Stimulated activated CD8-positive, alpha-beta memory T cell treated with anti-CD3 and anti-CD28 coated beads, Interleukin-2, amount 100 ng/mL, for 1 hour (primary cell): Measurements from ENCODE around the gene EGF.
"Not testable (repeated sequence)": the region's sequence is repeated elsewhere in the genome, so short reads cannot be mapped to it uniquely, and the experiment has no call there.

ENCODE experiments used
- DNase-seq, 2 donors: peaks; one replicate each; pipeline ENCODE4 v3.0.0-alpha.2; 2020; ENCODE audit warnings: low read depth in 2 of 2

Gene EGF

DNA sequence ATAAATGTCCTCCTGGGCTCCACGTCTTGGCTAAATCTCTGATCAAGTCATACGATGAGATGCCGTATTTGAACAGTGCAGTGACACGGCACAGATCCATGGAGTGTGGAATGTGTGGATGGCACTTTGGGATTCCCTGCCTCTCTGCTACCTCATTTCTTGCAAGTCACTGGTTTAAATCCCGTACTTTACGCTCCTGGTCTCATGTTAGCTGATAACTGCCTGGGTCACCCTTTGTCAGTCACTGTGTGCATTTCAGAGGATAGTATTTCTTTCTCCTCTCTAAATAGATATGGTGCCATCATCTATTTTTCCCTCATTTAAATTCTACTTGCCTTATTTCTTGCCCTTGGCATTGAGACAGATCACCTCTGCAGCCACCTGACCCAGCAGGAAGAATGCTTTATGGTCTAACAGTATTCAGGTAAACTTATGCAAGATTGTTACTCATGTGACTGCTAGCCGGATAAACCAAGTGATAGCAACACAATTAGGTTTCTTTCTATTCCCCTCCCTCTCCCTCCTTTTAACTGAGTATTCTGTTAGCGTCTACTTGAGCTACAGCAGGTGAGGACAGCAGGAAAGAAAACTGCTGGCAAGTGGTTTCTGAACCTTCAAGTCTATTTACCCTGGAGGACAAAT, 2.8 kb downstream of the EGF start:
- no peak for DNase-seq

- no peak for DNase-seq
These were observed 3.3 kb downstream of the EGF start for GRCh38 chr4:109916027-109916409.

GRCh38 chr4:109921384-109921808, 8.7 kb downstream of the EGF start:
- no peak for DNase-seq

DNA sequence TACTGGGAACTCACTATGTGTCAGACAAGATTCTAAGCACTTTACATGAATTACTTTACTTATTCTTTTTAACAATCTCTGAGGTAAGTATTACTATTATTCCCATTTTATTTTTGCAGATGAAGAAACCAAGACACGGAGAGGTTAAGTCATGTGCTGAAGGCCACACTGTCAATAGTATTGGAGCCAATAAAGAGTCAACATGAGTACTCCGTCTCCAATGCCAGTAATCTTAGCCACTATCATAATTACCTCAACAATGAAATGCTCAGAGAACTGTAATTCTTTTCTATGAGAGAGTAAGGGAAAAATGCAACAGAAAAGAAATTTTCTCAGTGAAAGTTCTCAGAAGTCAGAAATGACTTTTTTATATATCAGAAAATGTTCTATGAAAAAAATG, 12.7 kb downstream of the EGF start:
- DNase-seq, result no peak

GRCh38 chr4:109928327-109929045, 15.8 kb downstream of the EGF start:
- DNase-seq, result no peak

GRCh38 chr4:109930464-109930863, 17.8 kb downstream of the EGF start:
- DNase-seq, result no peak

DNA sequence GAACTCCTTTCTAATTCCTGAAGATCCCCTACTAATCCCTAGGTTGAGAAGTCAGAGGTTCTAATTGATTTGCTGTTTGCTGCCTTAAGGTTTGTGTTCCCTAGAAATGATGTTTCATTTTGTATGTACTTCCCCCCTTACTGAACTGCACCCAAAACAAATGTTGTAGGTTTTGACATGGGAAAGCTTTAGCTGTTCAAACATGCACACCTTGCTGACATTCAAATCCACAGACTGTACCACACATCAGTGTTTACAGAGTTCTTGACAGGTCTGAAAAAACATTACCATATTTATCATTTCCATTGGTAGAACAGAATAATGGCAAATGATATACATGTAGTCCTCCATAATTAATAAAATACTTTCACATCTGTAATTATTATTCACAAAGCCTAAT, 18.2 kb downstream of the EGF start:
- no peak for DNase-seq

DNA sequence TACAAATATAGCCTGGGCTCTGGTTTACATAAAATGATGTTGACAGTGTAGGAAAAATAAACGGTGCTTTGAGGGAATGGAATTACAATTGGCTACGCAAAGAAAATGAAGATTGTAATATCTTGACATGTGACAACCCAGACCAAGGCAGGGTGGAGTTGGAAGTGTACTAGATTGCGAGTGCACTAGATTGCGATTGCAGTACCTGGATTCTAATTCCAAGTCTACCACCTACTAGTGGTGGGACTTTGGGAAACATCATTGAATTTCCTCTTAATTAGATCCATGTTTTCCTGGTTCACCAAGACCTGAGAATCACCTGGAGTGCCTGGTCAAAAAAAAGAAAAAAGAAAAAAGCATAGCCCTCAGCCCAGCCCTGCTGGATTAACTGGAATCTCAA, 18.6 kb downstream of the EGF start:
- no peak for DNase-seq

- DNase-seq, result not testable (repeated sequence)
These were observed 24.7 kb downstream of the EGF start for GRCh38 chr4:109937352-109937751.

GRCh38 chr4:109939190-109939589, 26.5 kb downstream of the EGF start:
- no peak for DNase-seq

DNA sequence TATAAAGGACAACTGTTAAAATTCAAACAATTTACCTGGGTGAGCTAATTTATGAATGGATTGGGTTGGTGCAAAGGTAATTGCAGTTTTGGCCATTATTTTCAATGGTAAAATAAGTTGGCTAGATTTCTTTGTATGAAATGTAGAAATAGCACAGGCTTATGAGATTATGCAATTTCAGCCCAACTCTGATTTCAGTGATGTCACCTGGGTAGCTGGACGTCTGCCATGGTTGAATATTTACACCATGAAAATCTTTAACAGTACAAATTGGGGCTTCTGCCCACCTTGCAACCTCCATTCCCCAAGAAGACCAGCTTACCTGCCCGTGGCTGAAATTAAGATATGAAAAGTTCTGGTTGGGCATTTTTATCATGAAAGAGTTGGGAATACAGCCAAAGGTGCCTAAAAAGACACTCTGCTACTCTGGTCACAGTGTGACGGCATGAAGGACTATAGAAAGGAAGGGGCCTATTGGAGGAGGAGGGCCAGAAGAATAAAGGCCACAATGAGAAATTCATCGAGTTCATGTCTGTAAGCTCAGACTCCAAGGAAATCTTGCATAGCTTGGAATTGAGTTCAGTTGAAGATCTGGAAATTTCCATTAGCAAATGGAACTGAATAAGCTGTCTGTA, 29.7 kb downstream of the EGF start:
- no peak for DNase-seq

- no peak for DNase-seq
These were observed 31.1 kb downstream of the EGF start for GRCh38 chr4:109943745-109944144.

DNA sequence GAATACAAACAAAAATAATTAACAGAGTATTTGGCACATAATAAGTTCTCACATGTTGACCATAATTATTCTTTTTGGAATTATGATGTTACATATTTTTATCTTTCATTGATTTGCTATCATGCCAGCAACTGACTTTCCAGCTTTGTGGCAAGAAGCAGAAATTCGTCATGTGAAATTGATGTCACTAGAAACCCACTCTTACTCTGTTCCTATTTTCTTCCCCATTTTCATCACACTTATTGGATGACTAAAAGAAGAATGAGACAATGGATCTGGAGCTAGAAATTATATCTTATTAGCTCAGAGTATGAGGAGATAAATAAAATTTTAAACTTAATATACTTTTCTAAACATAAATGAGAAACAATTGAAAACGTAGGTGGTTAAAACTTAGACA, 31.9 kb downstream of the EGF start:
- no peak for DNase-seq

DNA sequence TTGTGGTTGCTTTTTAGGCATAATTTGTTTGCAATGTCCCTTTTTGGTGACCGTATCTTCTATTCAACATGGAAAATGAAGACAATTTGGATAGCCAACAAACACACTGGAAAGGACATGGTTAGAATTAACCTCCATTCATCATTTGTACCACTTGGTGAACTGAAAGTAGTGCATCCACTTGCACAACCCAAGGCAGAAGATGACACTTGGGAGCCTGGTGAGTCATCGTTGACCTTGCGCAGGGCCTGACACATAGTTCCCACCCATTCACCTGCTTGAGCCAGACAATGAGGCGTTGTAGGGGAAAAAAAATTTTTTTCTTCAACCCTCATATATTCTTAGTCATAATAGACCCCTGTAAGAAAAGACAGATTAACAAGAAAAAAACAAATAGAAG, 32.4 kb downstream of the EGF start:
- no peak for DNase-seq

DNA sequence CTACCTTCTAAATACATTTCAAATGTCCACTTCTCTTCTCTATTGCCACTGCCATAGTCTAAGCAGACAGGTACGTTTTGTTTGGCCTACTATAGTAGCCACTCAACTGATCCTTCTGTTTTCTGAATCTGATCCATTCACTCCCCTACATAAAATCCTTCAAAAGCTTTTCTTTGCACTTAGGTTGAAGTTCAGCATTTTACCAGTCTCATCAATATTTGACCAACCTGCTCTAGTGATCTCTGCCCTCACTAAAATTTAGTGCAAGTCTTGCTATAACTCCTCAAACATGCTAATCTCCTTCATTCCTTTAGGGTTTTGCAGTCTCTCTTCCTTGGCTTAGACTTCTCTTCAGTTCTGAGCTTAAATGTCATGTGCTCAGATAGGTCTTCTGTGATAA, 33.4 kb downstream of the EGF start:
- no peak for DNase-seq

DNA sequence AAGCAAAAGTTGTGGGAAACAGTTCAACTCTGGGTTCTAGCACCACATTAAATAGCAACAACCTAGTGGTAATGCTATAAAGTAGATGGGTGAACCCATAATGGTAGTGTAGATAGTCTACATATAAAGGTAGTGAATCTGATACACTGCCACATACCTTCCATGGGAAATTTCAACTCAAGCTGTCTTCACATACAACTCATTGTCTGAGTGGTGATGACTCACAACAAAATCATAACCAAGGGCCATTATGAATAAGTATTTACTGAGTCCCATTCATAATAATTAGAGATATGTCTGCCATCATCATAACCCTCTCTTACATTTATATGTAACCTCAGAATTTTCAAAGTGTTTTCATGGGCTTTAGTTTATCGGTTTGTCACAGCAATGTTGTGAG, 34.8 kb downstream of the EGF start:
- no peak for DNase-seq

DNA sequence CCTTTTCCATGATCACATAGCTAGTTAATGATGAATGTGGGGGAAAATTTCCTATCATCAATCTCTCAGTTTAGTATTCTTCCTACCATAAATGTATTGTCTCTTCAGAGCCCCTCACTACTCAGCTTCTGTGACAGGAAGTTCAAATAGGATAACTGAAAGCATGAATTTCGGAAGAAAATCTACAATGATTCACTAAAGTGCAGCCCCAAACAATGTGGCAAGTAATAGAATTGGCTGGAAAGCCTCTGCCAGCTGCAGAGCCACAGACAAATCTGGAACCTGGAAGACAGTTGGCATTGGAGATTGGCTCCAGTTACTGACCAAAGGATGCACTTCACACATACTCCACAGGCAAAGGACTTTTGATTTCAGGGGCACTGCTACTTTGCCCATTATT, 35.2 kb downstream of the EGF start:
- no peak for DNase-seq

DNA sequence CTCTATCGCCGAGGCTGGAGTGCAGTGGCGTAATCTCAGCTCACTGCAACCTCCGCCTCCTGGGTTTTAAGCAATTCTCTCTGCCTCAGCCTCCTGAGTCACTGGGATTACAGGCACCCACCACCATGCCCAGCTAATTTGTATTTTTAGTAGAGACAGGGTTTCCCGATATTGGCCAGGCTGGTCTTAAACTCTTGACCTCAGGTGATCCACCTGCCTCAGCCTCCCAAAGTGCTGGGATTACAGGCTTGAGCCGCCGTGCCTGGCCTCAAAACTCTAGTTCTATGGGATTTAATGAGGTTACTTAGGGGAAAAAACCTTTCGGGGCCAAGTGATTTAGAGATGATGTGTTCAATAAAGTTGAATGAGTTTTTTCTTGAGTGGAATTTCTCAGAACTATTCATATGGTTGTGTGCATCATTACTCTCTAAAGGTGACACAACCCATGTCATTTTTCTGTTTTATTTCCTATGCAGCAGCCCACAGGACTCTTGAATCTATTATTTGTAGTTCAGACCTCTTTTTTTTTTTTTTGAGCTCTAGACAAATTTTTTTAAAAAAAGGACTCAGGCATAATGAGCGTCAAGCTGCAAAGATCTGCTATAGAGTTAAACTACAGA, 36.5 kb downstream of the EGF start:
- DNase-seq, result not testable (repeated sequence)

- no peak for DNase-seq
These were observed 39.9 kb downstream of the EGF start for GRCh38 chr4:109952612-109953011.

DNA sequence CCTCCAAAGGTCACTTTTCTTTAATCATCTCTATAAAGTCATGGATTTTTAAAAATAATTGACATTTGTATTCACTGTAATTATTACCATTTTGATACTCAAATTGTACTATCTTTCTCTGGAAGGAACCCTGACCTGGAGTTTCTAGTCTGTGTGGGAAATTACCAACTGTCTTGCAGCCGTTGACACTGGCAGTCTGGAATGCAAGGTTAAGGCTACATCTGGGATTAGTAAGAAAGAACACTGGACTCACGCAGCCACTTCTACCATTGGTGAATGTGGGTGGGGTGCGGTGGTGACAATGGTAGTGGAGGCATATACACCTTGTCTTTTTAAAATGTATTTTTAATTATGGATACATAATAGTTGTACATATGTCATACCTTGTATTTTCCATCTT, 40.9 kb downstream of the EGF start:
- DNase-seq, result no peak

- no peak for DNase-seq
These were observed 42.5 kb downstream of the EGF start for GRCh38 chr4:109955146-109955545.

DNA sequence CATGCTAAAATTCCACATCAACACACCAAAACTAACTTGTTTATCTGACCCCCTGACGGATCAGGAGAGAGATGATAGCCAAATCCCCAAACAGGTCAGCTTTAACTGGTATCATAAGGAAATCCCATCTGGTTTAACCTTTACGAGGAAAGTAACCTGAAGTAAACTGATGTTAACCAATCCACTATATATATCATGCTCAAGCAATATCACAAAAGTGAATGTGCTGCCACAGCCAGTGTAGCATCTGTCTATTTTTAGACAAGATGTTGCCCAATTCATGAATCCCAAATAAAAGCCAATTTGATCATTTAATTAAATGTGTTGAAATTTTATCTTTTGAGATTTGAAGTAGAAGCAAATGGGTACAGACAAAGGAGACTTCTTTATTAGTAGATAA, 44.5 kb downstream of the EGF start:
- DNase-seq, result no peak

GRCh38 chr4:109959195-109959594, 46.5 kb downstream of the EGF start:
- no peak for DNase-seq
